Middle frontal gyrus (tissue), 1 donor: ENCODE results near the gene ALG12.

Source experiments
- DNase-seq: peaks from one replicate; pipeline ENCODE4 v3.0.0-alpha.2; 2015; ENCODE audit warnings: low spot score; ENCODE audit errors: extremely low spot score

ALG12 gene

GRCh38 chr22:49917974-49918910 lies at the start of gene ALG12, which contains the start of gene CRELD2:
Gene ALG12 (minus strand): TSS chr22:49918438. CDS start chr22:49913765, 4,673 bp downstream.
Gene CRELD2 (plus strand): TSS chr22:49918634. CDS start chr22:49918770, 136 bp downstream.
- DNase-seq = peak; percentile 92

- no peak for DNase-seq
These were observed 49.5 kb upstream of the ALG12 start for GRCh38 chr22:49967706-49968208.

- no peak for DNase-seq
These were observed 48.8 kb upstream of the ALG12 start for GRCh38 chr22:49966774-49967705.

GRCh38 chr22:49966041-49966773 lies 48.0 kb upstream of the ALG12 start:
- DNase-seq = no peak

- DNase-seq = no peak
These were observed 47.1 kb upstream of the ALG12 start for GRCh38 chr22:49965091-49966040.

- DNase-seq = no peak
These were observed 46.2 kb upstream of the ALG12 start for GRCh38 chr22:49964136-49965090.

GRCh38 chr22:49963647-49964026 lies 45.4 kb upstream of the ALG12 start:
- DNase-seq = no peak

- DNase-seq = no peak
These were observed 44.8 kb upstream of the ALG12 start for GRCh38 chr22:49962751-49963646.

GRCh38 chr22:49962012-49962750 lies 43.9 kb upstream of the ALG12 start:
- no peak for DNase-seq

- DNase-seq = no peak
These were observed 43.4 kb upstream of the ALG12 start for GRCh38 chr22:49961601-49962011.

GRCh38 chr22:49961005-49961600 lies 42.9 kb upstream of the ALG12 start:
- DNase-seq = no peak

- peak; percentile 95 for DNase-seq
These were observed 42.1 kb upstream of the ALG12 start, which contains the start of gene PIM3 for GRCh38 chr22:49960159-49961004. Gene PIM3 (plus strand): TSS chr22:49960772. CDS start chr22:49960948, 176 bp downstream.

GRCh38 chr22:49959782-49960158 lies 41.5 kb upstream of the ALG12 start:
- DNase-seq = no peak

- no peak for DNase-seq
These were observed 40.9 kb upstream of the ALG12 start for GRCh38 chr22:49958931-49959781.
